ENCODE results near the gene SLC52A1.
"Not testable (repeated sequence)": the region's sequence is repeated elsewhere in the genome, so short reads cannot be mapped to it uniquely, and the experiment has no call there.

SLC52A1 gene

GRCh38 chr17:5035315-5035714, at the start of gene SLC52A1:
Gene SLC52A1, minus strand, starts transcription at chr17:5035426. Its CDS starts 820 bp downstream, at chr17:5034606.
- no peak for DNase-seq
- intact Hi-C loops (cut with DNase I), result no loop called here

- intact Hi-C loops (cut with DNase I), result no loop called here
- DNase-seq, result peak in 21 of 42 donors; percentile 2 to 59 (median 31)
Measured at GRCh38 chr17:5080591-5080990, 45.4 kb upstream of the SLC52A1 start.

GRCh38 chr17:5078106-5079028, 43.1 kb upstream of the SLC52A1 start, which contains the start of gene ZFP3:
Gene ZFP3, plus strand, starts transcription at chr17:5078467. Its CDS starts 13,038 bp downstream, at chr17:5091505.
- intact Hi-C loops (cut with DNase I), result loop anchor here (5.0 to 10.0 kb wide), 3 partner anchors 34 to 141 kb away; partner anchors contain the start of genes ZNF232 and ZNF594
- DNase-seq, result peak; percentile 72 to 94 (median 88)

GRCh38 chr17:5077781-5078105, 42.5 kb upstream of the SLC52A1 start:
- no peak for DNase-seq
- intact Hi-C loops (cut with DNase I), result loop anchor here (5.0 to 10.0 kb wide), 3 partner anchors 35 to 140 kb away; partner anchors contain the start of genes ZNF232 and ZNF594

- not testable (repeated sequence) for DNase-seq
- intact Hi-C loops (cut with DNase I), result loop anchor here (5.0 to 10.0 kb wide), 3 partner anchors 35 to 140 kb away; partner anchors contain the start of genes ZNF232 and ZNF594
Measured at GRCh38 chr17:5077275-5077674, 42.0 kb upstream of the SLC52A1 start.

- intact Hi-C loops (cut with DNase I), result loop anchor here (5.0 to 10.0 kb wide), 3 partner anchors 37 to 138 kb away; partner anchors contain the start of genes ZNF232 and ZNF594
Measured at GRCh38 chr17:5075472-5075871, 40.2 kb upstream of the SLC52A1 start.

GRCh38 chr17:5069724-5070123, 34.5 kb upstream of the SLC52A1 start:
- no peak for DNase-seq
- intact Hi-C loops (cut with DNase I), result loop anchor here (10.0 kb wide), 3 partner anchors 85 to 165 kb away; partner anchors contain the start of genes CAMTA2, CHRNE and ZNF594

More at GRCh38 chr17:5075472-5075871, 40.2 kb upstream of the SLC52A1 start:
- not testable (repeated sequence) for DNase-seq

- no peak for DNase-seq
- intact Hi-C loops (cut with DNase I), result loop anchor here (10.0 kb wide), 2 partner anchors 83 to 163 kb away; partner anchors contain the start of genes CAMTA2 and CHRNE
Measured at GRCh38 chr17:5068236-5068635, 33.0 kb upstream of the SLC52A1 start.

GRCh38 chr17:5065227-5065744, 30.1 kb upstream of the SLC52A1 start:
- DNase-seq, result no peak
- intact Hi-C loops (cut with DNase I), result loop anchor here (10.0 kb wide), 2 partner anchors 80 to 160 kb away; partner anchors contain the start of genes CAMTA2 and CHRNE

GRCh38 chr17:5055543-5055942, 20.3 kb upstream of the SLC52A1 start:
- no peak for DNase-seq
- intact Hi-C loops (cut with DNase I), result no loop called here

- intact Hi-C loops (cut with DNase I), result no loop called here
- DNase-seq, result no peak
Measured at GRCh38 chr17:5050278-5050677, 15.1 kb upstream of the SLC52A1 start.

GRCh38 chr17:5049314-5049841, 14.2 kb upstream of the SLC52A1 start:
- no peak for DNase-seq
- intact Hi-C loops (cut with DNase I), result no loop called here

GRCh38 chr17:5047446-5047845, 12.2 kb upstream of the SLC52A1 start:
- intact Hi-C loops (cut with DNase I), result no loop called here
- DNase-seq, result no peak

- DNase-seq, result no peak
- intact Hi-C loops (cut with DNase I), result no loop called here
Measured at GRCh38 chr17:5045496-5045895, 10.3 kb upstream of the SLC52A1 start.

- DNase-seq, result no peak
- intact Hi-C loops (cut with DNase I), result no loop called here
Measured at GRCh38 chr17:5044630-5045029, 9.4 kb upstream of the SLC52A1 start.

- no peak for DNase-seq
- intact Hi-C loops (cut with DNase I), result no loop called here
Measured at GRCh38 chr17:5043524-5043923, 8.3 kb upstream of the SLC52A1 start.

GRCh38 chr17:5042157-5043022, 7.2 kb upstream of the SLC52A1 start:
- no peak for DNase-seq
- intact Hi-C loops (cut with DNase I), result no loop called here

GRCh38 chr17:5034651-5035050, 575 bp downstream of the SLC52A1 start:
- intact Hi-C loops (cut with DNase I), result no loop called here
- DNase-seq, result no peak

GRCh38 chr17:5034063-5034462, 1.2 kb downstream of the SLC52A1 start:
- intact Hi-C loops (cut with DNase I), result no loop called here
- no peak for DNase-seq
